GM18502 (cell line): ENCODE data around the gene GNB4.
A peak's percentile ranks its signal among the peaks of the same experiment; 100 is the strongest.

Experiments used
- ATAC-seq: cut with Tn5 transposase; IDR thresholded peaks from one replicate; pipeline ENCODE4 v1.9.1; 2021; ENCODE audit warnings: mild to moderate bottlenecking; ENCODE audit not compliant: unreplicated experiment, poor library complexity

The GNB4 gene

DNA sequence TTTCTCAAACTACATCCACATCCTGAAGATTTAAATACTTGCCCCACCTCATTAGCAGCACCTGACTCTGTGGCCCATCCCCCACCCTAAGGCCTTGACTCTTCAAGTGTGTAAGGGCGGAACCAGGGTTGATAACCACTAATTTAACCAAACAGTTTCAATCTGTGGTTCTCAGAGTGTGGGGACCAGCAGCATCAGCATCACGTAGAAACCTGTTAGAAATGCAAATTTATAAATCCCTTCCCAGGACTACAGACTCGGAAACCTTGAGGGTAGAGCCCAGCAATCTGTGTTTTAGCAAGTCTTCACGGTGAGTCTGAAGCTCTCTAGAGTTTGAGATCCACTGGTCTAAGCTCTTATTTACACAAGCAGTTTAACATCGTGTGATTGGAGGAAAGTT is 12.4 kb downstream of the GNB4 start:
- peak; percentile 86 for ATAC-seq

DNA sequence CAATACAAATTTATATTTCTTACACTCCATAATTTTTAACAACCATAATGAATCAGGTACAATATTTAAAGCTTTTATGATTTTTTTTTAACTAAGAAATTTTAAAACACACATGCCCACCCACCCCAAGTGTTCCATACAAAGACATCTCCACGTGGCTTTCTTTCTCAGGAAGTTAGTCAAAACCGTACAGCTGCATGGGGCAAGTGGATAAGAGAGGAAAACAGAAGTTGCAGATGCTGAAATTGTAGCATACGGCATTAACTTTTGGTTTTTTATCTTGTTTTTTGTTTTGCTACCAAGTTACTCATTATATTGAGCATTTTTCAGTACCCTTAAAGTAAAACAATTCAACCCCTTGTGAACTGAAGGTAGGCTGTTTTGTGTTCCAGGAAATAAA is 14.8 kb downstream of the GNB4 start:
- no peak for ATAC-seq

DNA sequence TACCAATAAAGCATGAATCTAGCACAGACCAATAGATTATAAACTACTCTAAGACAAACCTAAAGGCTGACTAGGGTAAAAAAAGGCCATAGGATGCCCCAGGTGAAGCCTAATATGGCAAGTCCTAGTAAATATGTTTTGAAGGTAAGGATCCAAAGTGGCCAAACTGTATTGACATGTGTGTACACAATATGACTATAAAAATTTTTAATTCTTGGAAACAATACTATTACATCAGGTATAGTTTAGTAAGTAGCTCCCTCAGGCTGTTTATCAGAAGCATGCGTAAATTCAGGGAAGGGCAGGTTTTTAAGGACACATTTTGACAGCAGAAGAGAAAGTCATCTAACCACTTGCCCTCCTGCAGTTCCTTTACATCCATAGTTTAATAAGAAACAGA is 18.8 kb downstream of the GNB4 start:
- no peak for ATAC-seq

DNA sequence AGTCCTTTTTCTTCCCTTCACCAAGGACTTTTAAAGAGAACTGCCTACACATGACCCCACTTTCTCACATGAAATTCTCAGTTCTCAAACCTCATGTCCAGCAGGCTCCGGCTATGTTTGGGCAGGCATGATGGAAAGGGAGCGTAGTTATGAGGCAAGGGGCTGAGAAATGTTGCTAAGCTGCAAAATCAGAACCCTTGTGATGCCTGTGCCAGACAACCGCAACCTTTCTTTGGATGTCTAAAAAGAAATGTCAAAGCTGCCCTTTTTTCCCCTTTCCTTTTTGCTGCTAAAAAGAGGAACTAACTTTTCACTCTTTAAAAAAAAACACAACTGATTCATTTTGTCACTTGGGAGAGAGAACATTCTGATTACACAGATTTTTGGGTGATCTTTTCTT is 19.2 kb downstream of the GNB4 start:
- ATAC-seq, result peak; percentile 77

DNA sequence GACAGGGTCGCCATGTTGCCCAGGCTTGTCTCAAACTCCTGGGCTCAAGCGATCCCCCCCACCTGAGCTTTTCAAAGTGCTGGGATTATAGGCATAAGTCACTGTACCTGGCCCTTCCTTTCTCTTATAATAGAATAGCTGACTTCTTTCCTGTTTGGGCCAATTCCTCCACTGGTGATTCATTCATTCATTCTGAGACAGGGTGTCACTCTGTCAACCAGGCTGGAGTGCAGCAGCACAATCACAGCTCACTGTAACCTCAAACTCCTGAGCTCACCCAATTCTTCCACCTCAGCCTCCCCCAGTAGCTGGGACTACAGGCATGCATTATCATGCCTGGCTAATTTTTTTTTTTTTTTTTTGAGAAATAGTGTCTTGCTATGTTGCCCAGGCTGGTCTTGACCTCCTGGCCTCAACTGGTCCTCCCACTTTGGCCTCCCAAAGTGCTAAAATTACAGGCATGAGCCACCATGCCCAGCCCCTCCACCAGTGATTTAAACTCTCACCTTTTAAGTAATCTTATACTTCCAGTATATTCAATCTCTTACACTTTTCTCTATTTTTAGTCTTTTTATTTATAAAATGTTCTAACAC is 20.9 kb downstream of the GNB4 start:
- no peak for ATAC-seq

DNA sequence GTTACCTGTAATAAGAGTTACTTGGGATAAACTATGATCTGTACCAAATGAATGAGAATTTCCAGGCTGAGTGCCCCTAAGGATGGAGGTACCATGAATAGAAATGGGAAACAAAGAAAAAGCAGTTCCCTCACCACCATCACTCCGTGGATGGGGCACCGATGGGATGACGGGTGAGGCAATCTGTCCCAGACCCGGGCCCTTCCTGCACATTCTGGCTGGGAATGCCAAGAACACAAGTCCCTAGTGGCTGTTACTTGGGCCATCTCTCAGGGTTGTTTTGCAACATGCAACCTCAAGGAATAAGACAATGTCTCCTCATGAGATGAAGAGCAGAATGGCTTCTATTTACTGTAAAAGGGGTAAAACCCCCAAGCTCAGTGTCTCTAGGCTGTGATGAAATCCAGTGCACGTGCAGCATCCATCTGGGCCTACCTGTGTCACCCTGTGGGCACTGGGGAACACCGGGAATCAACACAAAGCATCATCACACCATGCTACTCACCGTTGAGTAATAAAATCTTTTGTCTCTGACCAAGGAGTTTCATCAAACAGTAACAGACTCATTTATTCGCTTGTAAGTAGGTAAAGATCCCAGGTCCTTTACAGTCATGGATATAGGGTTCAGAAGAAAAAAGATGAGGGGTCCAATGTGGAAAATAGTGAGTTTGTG is 22.3 kb downstream of the GNB4 start:
- no peak for ATAC-seq

DNA sequence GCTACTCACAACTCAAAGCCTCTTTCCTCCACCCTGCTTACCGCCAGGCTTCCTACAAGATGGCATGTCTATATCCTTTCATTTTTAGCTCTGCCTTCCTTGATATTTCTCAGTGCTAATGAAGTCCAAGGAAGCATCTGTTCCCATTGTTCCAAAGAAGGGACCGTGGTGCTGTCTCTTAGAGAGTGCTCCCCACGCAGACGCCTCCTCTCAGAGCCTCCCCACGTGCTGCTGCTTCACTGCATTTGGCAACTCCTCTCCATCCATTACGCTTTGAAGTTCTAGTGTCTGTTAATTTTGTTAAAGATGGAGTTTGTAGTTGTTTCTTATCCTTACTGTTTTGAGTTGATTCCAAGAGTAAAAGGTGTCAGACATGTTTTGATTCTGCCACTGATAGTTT is 26.2 kb downstream of the GNB4 start:
- ATAC-seq, result no peak

DNA sequence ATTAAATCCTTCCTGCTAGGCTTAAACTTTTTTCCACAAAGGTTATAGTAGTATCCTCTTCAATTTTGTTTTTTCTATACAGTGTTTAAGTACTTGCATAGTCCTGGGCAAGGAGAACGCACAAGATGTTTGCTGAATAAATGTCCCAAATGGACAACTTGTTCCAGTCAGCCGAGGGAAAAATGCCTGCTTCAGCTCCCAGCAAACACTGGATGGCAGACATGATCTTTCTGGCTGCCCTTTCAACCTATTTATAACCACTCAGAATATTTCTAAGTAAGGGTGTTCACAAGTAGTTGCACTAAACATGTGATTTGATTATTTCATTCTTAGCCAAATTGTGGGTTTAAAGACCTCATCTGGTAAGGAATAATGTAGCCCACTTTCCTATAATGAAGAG is 29.8 kb downstream of the GNB4 start:
- ATAC-seq, result no peak

DNA sequence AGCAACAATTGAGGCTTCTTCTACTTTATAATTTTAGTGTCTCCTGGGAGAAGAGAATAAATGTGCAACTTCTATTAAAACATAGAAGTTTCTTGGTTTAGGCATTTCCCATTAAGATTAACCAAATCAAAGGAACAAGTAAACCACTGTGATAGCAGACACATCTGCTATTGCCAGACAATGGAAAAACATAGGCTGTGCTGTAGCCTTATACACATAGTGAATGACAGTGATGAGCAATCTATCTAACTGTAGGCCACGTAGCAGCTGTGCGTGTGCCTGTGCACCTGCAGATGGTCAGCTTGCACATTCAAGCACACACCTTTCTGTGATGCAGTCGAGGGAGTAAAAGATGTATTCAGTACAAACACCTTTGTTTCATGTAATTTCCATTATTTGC is 32.7 kb downstream of the GNB4 start:
- no peak for ATAC-seq

DNA sequence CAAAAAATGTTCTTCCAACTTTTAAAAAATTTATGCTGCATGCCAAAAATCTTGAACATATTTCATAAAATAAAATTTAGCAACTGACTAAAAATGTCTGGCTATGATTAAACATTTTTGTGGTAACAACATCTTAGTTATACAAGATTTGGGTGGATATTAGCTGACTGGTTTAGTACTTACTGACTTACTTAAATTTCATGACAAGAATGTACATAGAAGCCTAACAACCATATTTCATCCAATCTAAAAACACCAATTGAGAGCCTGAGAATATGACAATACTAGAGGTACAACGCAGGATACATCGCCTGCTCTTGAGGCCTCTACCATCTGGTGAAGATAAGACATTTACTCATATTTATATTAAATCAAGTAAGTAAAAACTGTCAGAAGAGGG is 34.6 kb downstream of the GNB4 start:
- no peak for ATAC-seq

DNA sequence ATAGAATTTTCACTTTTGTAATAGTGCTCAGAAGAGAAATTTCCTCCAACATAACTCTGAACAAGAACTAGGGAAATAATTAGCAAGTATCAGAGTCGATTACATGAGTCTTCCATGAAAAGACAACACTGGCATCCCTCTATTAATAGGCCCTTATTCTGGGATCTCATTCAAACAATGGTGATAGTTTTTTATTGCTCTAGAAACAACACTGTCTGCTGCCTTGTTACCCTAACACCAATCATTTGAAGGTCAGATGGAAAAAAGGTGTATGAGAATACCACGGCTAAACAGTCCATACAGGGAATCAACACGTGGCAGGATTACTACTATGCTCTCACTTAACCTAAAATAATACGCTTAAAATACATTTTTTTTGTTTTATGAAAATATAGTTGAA is 35.9 kb downstream of the GNB4 start:
- ATAC-seq, result no peak

DNA sequence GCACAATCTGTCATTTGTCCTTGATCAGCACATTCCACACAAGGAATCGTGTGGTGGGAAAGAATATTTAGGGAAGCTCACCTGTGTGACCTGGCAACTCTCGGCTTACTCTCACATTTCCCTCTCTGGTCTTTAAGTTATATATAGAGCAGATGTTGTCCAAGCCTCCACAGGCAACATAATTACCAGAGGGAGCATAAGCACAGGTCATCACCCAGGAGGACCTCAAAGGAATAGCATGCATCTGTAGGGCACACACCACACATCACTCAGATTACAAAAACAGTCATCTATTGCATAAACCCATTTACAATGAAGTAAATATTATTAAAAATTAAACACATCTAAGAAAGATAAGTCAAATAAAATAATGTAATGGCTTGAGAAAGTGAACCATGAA is 36.5 kb downstream of the GNB4 start:
- ATAC-seq, result no peak

DNA sequence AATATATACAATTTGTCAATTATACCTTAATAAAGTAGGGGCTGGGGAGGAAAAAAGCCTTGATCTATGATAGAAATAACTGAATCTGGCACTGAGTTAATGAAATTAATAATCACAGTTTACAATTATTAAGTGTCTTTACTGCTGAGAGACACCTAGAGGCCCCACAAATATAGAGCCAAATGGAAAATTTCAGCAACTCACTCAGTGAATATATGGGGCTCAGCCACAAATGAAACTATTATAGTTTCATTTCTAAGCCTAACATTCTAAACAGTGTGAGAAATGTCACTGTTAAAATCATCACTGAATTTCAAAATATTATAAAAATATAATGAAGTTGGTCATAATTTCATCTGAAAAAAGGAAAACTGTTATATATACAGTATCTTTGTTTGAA is 40.3 kb downstream of the GNB4 start:
- ATAC-seq, result no peak

DNA sequence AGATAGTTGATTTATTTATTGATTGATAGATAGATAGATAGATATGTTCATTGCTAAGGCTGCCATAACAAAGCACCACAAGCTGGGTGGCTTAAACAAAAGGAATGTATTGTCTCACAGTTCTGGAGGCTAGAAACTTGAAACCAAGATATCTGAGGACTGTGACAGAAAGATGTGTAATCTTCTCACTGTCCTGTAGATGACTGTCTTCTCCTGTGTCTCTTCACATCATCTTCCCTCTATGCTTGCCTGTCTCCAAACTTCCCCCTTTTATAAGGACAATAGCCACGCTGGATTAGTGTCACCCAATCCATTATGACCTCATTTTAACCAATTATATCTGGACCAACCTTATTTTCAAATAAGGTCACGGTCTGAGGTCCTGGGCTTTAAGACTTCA is 40.9 kb downstream of the GNB4 start:
- peak; percentile 50 for ATAC-seq

DNA sequence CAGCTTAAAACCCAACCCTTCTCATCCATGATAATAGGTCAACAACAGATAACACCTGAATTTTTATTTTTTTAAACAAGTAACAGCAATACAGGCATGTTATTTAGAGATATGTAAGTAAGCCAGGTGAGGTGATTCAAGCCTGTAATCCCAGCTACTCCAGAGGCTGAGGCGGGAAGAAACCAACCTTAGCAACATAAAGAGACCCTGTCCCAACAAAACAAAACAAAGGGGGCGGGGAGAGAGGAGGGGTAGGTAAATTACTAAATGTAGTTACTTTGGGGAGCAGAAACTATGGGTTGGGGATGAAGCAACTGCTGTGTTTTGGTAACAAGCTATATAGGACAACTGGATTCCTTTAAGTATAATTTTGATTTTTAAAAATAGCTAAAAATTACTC is 47.0 kb downstream of the GNB4 start:
- ATAC-seq, result no peak

DNA sequence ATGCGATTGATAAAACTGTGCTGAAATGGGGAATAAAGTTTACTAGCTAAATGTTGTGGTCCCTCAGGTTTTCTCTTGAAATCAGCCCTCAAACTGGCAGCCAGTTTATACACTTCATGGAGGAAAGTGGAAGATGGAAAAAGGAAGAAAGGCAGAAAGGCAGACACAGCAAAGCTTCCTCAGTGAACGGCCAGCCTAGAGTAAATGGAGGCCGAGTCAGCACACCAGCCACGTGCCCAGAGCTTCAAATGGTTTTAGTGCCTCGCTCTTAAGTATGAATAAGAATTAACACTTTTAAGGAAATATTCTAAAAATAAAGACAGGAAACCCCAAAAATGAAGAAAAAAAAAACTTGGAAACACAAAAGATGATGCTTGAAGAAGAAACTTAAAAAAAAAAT is 48.3 kb downstream of the GNB4 start:
- no peak for ATAC-seq

DNA sequence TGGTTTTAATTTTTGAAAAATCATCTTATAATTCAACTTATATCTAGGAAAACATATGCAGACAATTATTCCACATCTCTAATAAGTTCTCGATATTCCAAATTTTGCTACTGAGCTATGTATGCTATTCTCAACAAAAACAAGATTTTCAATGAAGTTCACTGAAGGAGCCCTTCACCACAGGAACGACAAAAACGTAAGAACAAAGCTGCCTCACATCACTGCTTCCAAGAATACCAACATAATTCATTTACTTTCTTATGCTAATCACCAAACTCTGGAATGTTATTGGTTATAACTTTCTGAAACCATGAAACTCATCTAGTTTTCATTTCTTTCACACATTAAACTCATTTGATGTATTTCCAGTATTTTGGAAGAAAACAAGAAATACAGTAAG is 49.7 kb downstream of the GNB4 start:
- no peak for ATAC-seq

DNA sequence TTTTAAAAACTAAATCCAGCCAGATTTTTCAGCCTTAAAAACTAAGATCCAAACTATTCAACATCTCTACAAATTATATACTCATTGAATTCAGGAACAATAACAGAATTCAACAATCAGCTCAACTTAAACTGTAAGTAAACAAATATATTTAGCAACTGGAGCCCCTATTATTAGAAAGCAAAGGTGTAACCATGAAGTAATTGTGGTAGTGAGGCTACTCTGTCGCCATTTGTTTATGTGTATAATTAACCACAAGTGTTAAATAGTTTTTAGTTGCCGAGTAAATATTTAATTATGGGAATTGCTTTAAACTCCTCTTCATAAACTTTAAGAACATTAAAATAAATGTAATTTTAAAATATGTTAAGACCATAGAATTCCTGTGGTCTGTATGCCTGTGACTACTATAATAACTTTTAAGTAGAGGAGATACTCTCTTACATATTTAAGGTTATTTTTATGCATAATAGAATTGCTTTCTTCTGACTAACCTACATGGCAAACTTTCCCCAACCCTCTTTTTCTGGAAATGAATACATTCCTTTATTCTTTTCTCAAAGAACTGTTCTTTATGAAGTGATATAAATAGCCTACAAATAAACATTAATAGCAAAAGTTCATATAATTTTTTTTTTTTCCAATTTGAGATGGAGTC is 52.6 kb downstream of the GNB4 start:
- no peak for ATAC-seq

DNA sequence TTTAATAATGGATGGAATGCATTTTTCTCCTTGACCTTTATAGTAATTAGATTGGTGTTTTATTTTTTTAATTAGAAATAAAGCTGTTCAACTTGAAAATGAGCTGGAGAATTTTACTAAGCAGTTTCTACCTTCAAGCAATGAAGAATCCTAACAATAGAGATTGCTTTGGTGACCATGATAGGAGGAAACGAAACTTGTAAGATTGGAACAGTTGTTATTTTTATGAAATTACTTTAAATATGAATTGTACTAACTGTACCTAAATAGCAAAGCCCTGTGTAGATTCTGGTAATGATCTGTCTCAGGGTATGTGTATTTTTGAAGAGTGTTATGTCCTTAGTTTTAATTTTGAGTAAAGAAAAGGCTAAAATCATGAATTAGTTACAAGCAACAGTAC is 59.4 kb downstream of the GNB4 start:
- peak; percentile 58 for ATAC-seq

DNA sequence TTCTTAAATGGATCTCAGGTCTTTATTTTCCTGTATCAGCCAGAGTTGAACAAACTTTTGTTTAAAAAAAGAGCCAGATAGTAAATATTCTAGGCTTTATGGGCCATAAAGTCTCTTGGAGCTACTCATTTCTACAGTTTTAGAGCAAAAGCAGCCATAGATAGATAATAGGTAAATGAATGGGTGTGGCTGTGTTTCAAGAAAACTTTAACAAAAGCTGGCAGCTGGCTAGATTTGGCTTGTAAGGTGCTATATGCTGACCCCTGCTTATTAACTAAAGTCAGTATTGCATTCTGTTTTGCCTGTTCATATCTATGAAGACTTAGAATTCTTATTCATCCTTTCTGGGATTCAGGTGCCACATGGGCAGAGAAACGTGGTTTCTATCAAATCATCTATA is 74.8 kb downstream of the GNB4 start:
- no peak for ATAC-seq

DNA sequence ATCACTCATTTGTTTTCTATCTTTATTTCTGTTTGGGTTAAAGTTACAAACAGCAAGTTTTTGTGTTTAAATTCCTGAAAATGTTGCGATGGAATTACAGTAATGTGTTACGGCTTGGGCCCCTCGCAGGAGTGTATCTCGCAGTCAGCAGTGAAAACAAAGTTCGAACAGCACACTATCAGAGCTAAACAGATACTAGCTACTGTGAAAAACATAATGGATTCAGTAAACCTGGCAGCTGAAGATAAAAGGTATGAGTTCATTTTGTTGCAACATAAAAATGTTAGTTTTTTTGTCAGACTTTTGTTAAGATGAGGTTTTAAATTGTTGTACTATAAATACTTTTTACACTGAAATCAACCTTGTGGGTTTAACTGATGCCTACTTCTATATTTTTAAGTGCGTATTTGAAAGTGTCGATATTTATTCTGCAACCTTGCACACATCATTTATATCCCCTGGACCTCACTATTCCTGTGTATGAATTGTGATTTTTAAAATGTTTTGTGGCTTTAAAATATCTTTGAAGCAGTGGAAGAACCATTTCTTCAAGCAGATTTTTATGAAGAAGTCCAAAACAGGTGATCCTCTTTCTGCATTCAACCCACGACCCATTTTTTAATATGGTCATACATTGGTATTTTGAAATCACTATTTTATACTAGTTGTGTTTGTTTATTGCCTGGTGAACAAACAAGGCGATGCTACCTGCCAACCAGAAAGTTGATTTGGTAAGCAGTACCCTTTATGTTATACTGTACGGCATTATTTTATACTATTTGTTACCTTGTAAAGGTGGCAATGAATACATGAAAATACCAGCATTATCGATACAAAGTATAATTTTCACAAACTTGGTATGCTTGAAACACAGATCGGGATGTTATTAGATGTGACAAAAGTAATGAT is 75.9 kb downstream of the GNB4 start:
- no peak for ATAC-seq
